HG02798 (cell line): Measurements from ENCODE around the gene FAF2.

Source experiments
- ATAC-seq: cut with Tn5 transposase; IDR thresholded peaks from one replicate; pipeline ENCODE4 v1.9.1; 2021; ENCODE audit warnings: mild to moderate bottlenecking; ENCODE audit not compliant: unreplicated experiment, poor library complexity

The FAF2 gene

DNA sequence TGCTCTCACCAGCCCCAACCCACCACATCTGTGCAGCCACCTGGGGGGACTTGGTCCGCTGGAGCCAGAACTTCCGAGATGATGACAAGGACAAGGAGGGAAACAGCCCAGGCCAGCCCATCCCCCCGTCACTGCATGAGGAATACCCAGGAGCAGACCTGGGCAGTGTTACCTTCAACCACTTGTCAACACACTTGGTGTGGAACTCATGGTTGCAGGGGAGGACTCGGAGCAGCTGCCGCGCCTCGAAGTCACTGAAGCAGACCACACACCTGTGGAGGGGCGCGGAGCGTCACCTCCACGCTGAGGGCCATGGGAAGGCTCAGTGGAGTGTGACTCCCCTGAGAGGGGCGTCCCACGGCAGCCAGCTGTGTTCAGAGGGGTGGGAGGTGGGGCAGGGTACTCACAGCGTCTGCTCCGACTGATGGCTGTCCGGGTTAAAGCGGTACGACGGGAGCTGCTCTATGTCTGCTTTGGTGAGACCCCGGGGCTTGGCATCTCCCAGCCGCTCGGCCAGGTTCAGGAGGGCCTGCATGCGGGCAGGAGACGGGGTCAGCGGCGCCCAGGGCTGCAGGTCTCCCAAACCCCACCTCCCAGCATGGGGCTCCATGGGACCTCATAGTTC lies 81.0 kb downstream of the FAF2 start:
- no peak for ATAC-seq

DNA sequence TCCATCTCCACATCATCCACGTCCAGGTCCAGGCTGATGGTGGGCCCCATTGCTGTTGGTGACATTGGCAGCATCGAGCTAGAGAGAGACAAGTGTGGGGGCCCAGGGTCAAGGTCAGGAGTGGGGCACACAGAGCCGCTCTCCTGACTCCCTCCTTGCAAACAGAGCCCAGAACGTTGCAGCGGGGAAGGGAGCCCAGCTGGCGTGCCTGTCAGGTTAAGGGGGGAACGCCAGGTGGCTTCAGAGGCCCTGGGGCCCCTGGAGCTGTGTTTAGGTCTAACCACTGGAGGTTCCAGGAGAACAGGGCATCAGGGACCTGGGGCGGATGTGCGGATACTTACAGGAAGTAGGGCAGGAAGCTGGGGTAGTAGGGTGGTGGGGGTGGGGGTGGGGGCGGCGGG lies 81.6 kb downstream of the FAF2 start:
- ATAC-seq = no peak

DNA sequence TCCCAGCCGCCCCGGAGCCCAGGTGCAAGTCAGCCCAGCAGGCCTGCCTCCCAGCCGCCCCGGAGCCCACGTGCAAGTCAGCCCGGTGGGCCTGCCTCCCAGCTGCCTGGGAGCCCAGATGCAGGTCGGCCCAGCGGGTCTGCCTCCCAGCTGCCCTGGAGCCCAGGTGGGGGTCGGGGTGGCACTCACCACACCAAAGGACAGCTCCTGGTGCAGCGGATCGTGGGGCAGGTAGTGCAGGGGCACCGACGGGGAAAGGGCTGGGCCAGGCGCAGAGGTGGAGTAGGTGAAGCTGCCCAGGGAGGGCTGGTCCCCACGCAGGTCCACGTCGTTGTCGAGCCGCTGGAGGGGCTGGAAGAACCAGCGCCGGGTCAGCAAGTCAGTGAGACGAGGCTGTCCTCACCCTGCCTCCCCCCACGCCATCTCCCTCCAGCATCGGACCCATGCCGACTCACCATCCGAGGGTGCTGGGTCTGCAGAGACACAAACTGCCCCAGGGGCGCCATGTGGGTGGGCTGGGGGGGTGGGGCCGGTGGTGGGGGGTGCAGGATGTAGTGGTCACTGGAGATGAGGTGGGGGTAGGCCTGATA lies 82.3 kb downstream of the FAF2 start:
- ATAC-seq = no peak

DNA sequence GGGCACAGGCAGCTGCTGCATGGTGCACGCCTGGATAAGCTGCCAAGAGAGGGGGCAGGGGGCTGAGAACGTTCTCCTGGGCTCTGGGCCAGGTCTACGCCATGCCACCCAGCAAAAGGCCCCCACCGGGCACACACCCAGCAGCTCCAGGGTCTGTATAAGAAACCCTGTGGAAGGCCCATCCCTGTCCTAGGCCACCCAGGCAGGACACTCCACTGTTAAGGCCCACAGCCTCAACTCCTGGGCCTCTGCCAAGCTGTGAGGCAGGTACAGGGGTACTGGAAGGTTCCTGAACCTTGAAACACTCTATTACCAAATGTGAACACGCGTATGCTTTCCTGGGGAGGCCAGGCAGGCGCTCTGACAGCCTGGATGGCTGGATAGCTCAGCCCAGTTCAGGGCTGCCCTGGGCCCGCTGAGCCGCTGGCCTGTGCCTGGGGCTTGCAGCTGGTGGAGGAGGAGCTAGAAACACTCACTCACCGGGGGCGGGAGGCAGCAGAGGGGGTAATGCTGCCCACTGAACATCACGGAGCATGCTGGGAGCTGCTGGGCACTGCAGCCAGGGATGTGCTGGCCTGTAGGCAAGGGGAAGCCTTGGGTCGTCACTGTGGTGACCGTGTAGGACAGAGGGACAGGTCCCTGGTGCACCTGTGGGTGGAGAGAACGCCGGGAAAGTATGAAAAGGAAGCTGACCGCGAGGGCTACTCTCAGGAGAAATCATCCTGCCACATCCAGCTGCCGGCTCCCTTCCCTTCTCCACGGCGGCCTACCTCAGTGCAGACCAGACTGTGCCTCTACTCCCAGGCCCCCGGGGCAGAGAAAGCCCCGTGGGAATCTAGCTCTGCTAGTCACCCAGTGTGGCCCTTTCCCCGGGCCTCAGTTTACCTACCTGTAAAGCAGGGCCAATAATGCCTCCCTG lies 83.1 kb downstream of the FAF2 start:
- ATAC-seq = no peak

DNA sequence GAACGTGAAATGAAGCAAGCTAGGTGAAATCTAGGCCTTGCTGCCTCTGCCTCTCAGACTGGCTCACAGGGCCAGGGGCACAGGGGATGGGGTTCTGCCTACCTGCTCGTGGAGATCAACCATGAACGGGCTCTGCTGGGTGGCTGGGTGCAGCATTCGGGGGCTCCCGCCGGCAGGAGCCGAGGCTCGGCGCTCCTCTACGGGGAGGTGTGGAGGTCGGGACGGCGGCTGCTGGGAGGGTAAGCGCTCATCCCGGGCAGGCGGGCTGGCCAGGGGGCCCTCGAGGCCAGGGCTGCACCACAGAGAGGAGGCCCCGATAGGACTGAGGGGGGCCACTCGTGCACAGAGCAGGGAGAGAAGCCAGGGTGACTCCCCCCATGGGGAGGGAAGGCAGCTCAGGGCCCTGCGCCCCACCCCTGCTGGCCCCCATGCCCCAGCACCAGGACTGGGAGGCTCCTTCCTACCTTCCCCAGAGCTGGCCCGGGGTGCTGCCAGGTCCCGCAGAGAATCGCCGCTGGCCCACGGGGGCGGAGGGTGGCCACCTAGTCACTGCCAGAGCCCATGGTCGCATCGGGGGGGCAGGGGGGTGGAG lies 83.8 kb downstream of the FAF2 start:
- no peak for ATAC-seq

DNA sequence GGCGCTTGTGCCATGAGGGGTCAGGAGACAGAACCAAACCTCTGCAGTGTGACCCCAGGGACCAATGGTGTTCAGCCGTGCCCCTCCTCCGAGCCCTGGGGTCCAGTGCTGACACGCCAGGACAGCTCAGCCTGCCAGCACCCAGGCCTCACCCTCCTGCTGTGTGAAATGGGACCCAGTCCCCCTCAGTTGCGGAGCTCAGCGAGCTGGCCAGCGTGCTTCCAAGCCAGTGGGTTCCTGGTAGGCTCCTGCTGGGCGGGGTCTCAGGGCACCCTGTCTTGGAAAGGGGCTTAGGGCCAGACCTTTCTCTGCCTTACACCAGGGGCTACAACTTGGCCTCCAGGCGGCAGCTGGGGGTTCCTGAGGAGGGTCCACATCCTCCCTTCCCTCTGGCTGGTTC lies 84.6 kb downstream of the FAF2 start:
- ATAC-seq = no peak

DNA sequence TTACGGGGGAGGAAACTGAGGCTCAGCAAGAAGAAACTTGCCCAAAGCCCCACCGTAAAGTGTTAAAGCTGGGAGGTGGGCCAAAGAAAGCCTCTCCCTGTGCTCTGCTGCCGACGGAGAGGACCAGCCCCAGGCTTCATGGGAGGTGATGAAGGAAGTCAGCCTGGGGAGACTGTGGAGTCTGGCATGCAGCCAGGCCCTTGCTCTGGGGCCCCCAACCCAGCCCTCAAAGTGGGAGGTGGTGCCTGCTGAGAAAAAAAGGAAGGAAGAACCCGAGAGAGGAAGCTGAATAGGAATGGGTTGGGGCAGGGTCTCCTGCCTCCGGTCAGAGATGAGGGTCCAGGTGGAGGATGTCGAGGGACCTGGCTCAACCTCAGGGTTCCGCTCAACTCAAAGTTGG lies 85.2 kb downstream of the FAF2 start:
- ATAC-seq = no peak

DNA sequence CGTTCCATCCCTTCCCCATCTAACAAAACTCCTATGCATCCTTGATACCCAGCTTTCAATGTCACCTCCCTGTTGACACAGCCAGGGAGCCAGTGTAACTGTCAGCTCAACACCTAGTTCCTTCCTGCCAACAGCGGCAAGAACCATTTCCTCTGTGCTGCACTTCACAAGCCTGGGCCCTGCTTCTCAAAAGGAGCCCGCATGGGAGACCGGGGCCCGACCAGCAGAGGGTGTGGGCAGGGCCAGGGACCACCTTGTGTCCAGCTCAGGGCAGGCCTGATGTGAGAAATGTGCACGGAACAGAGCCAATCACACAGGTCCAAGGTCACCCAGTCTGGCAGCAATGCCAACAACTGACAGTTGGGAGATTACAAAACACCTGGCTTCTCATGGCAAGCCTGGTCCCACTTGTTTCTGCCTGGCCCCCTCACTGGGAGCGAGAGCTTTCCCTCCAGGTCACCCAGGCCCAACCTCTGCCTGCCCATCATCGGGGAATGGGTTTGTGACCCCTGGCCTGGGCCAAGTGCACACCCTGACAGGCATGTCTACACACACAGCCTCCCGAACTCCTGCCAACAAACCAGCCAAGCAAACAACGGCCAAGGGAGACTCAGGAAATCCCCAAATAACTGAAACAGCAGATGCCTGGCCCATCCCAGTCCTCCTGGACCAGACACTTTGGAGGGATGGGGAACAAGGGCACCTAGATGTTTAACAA lies 85.9 kb downstream of the FAF2 start:
- ATAC-seq = no peak

DNA sequence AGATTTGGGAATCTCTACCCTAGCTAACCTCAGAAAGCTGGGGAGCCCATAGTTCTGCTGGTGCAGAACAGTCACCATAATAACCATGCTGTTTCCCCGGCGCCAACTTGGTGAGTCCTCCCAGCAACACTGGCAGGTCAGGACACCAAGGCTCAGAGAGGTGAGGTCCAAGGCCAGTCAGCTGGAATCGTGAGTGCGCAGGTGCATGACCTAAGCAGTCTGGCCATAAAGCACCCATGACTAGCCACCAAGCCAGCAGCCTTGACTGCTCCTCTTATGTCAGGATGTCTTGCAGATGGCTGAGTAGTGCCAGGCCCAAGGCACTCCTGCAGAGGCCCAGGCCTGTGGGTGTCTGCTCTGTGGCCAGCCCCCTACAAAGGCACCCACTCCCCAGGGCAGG lies 86.5 kb downstream of the FAF2 start:
- no peak for ATAC-seq

DNA sequence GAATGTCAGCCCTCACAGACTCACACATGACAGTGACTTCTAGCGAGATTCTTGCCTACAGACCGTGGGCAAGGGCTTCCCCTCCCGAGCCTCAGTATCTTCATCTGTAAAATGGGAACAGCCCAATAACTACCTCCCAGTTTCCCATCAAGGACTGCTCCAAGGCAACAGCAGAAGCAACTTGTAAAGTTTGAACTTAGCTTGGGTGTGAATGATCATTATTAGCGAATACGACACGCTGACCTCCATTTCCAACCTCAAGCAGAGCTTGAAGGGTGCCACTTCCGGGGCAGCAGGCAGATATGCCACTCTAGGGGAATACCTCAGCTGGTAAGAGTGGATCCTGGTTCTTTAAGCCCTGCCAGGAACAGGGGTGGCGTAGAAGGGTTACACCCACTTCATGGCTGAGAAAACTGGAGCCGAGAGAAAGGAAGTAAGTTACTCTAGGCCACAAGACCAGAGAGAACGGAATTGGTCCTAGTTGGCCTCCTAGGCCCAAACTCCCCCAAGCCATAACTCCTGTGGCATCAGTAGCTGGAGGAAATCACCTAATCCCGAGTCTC lies 87.0 kb downstream of the FAF2 start:
- no peak for ATAC-seq

DNA sequence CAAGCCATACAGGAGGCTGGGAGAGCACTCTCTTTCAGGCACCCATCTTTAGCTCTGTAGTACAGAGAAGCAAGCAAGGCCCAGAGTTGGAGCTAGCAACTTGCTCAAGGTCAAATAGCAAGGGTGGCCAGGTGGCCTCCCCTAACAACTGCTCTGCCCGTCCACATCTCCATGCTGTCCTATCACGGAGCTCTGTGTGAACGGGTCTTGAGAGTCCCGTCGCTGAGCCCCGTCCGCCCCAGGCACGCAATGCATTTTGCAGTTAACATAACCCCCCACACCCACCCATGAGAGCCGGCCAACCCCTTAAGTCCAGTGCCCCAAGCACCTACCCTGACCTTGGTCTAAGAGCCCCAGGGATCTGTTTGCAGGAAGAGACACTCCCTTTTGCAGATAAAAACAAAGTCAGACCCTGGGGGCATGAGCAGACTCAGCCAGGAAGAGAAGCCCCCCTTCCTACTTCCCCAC lies 87.5 kb downstream of the FAF2 start:
- ATAC-seq = no peak

DNA sequence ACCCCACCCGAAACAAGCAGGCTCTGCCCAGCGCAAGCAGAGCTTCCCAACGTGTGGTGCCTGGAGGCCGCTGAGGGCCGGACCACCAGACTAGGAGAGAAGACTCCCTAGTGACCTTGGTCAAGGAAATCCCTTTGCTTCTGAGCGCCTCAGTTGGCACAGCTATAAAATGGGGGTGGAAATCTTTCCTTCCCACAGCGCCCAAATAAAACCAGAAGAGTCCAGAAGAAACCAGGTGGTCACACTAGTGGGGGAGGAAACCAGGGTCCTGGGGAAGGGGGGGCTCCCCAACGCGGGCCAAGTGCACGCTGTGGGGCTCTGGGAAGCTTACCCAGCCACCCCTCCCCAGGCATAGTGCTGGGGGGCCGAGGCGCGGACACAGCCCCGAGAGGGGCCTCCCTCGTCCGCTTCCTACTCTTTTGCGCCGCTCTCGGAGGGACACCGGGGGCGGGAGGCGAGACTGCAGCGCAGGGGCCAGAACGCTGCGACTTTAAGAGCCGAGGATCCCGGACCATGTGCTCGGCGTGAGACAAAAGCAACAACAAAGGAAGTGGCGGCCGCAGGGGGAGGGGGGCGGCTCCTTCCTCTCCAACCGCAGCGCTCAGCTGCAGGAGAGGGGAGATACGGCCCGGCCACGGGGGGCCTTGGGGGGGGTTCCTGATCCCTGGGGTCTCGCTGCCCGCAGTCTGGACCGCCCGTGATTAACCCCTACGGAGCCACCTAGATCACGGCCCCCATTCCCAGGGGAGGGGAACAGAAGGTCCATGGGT lies 88.1 kb downstream of the FAF2 start:
- ATAC-seq = peak; percentile 14

DNA sequence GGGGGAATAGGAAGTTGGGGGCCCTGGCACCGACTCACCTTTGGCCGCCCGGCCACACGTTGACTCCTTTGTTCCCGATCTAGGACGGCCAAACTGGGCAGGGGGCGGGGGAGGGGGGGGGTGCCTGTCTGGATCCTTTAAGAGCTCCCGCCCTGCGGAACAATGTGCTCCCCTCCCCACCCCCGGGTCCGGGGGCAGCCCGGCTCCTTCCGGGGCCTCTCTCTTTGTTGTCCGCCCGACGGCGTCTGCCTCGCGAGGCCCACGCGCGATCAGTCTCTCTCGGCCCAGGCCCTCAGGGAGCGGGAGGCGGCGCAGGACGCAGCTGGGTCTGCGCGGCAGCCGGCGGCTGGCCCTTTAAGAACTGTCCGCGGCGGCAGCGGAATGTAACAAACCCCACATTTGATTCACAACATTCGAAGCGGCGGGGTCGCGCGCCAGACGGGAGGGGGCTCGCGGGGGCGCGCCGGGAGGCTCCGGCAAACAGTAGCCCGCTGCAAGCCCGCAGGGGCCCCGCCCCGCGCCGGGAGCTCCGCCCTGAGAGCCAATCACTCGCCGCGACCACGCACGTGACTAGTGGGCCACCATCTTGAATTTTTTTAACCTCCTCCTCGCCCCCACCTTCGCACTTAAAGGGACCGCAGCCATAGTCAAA lies 88.8 kb downstream of the FAF2 start, which contains the start of gene RNF44:
RNF44 (minus strand) TSS at position 501 of the 652 bp plus-strand sequence. CDS start 4,930 bp downstream, outside the sequence.
- peak; percentile 69 for ATAC-seq

DNA sequence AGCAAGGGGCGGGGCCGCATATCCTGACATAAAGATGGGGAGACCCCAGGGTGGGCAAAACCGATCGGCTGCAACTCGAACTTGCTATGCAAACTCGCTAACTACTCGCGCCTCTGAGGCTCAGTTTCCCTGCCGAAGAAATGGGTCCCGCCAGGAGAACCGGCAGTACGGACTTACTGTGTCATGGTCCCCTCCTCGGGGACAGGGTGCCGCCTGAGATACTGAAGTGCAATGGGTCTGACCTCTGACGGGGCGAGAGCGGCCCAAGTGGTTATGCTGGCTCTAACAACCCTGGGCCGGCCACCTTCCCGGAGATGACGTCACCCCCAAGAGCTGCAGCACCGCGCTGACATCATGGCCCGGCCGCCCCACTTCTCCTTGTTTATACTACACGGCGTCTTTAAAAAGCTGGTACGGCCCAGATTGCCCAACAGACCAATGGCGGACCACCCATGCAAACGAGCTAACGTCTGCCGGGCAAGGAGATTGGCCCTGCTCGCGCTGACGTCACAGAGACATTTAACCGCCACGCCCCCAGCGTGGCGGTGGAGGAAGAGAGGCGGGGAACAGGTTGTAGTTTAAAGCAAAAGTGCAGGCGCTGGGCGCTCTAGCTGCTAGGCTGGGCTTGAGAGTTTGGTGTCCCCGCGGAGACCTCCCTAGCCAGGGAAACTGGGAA lies 89.5 kb downstream of the FAF2 start:
- peak; percentile 73 for ATAC-seq

DNA sequence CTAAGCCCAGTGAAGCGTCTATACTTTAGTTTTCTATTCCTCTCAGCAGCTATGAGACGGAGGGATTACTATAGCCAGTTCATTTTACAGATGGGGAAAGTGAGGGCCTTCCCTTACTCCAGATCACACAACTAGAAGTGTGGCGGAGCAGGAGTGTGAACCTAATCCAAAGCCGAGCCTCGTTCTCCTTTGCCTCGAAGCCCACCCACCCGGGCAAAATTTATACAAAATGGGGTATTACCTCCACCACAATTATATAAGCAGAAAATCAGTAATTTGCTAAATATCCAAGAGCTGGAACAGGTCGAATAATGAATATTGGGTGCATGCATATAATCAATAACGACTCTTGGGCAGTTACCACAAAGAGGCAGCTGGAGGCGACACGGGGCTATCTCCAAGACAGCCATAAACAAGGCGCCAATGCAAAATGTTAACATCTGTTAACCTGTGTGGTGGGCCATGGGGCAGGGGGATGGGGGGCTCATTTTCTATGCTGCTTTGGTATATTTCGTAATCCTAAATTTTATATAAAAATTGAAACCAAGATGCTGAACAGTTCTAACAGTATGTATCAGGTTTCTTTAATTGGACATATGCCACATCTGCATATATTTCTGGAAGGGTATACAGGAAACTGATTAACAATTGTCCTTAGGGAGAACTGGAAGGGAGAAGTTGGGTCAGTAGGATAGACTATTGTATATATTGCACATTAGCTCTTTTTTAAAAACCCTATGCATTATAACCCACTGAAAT lies 90.2 kb downstream of the FAF2 start:
- no peak for ATAC-seq

DNA sequence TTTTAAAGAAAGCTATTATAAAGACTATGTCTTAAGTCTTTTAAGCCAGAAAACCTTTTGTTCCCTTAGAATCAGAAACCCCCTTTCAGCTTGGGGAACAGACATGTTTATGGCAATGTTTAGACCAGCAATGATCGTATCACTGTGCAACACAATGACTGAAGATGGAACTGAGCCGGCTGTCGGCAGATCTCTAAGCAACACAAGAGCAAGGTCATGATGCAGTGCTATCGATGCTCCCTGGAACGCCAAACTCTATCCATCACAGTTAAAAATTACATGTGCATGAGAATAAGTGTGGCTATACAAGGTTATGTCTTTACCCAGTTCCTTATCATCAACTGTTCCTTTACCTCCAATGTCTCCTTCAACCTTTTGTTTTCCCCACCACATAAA lies 90.8 kb downstream of the FAF2 start:
- no peak for ATAC-seq

DNA sequence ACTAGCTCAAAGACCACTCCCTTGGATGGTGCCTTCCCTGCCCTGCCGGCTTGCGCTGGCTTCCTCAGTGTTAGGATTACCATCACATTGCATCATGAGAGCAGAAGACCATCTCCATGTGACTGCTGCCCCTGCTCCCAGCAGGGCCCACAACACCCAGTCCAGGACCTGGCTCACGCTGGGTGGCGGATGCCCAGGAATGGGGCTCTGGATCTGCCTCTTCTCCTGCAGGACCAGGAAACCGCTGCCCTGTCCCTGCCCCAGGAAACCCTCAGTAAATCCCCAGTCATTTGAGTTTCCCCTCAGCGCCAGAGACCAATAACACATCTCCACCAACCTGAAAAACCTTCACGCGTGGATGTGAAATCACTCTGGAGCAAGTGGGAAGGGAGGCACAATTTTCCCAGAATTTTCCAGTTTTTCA lies 92.3 kb downstream of the FAF2 start:
- no peak for ATAC-seq
